HepG2 (cell line): ENCODE data around the gene EBF3. TPM values are rescaled to one million over a fixed set of nuclear protein-coding genes. Genes with fewer than 3 reads are reported as not detected.

Source experiments
- ATAC-seq: fragments of 200-7000 bp; cut with Tn5 transposase; 3 replicates; pipeline ENCODE4 v1.9.1; 2020; ENCODE audit warnings: mild to moderate bottlenecking, moderate library complexity
- BruUV-seq: library from RNA; stranded (reverse); fragments of 400-500 nt; replicated peaks from 2 replicates; lab custom pipeline; 2021; lab: Mats Ljungman, UMichigan
- CTCF ChIA-PET: fragments of 300-600 bp; formaldehyde crosslinking; extraction: SDS; loops from one replicate; lab custom pipeline; 2021; ENCODE audit warnings: low total read pairs, inconsistent platforms, low intra/inter-chr PET ratio; lab: Yijun Ruan, JAX
- POLR2A ChIA-PET: fragments of 350-600 bp; sonication (Branson Sonifier 250); formaldehyde crosslinking; loops from one replicate; lab custom pipeline; 2020; ENCODE audit warnings: antibody characterized with exemption, inconsistent platforms; lab: Yijun Ruan, JAX
- DNase-seq: peaks from one replicate; pipeline ENCODE4 v3.0.0-alpha.2; 2015; ENCODE audit warnings: low spot score
- FAIRE-seq: peaks from 3 replicates; lab custom pipeline; 2011; peaks lifted over from hg19 to GRCh38; lab: Jason Lieb, UNC
- H2AFZ ChIP-seq: one replicate; pipeline ENCODE4 v1.6.1; 2011; ENCODE audit warnings: low read length, inconsistent platforms
- H3K27ac ChIP-seq: fragments of 300-600 bp; 3 replicates; pipeline ENCODE4 v1.8.0; 2011; ENCODE audit warnings: mixed run types, mild to moderate bottlenecking, mixed read lengths, low read length, inconsistent platforms; ENCODE audit not compliant: insufficient read depth; ENCODE audit errors: extremely low read length
- H3K27me3 ChIP-seq, 2 experiments: fragments of 200-600 bp in 1 of 2; 2 replicates in 1 of 2; 3 replicates in 1 of 2; pipeline versions ENCODE4 v1.6.0 to v1.8.0; 2011; ENCODE audit warnings: low read length in 2 of 2, mild to moderate bottlenecking in 2 of 2, moderate library complexity in 2 of 2, inconsistent platforms in 1 of 2; ENCODE audit not compliant: insufficient read depth in 2 of 2, control insufficient read depth in 1 of 2
- H3K36me3 ChIP-seq, 2 experiments: fragments of 200-600 bp in 1 of 2; replicated peaks in 1 of 2; 2 replicates in 1 of 2; 3 replicates in 1 of 2; pipeline versions ENCODE4 v1.5.1 to v1.8.0; 2011; ENCODE audit warnings: low read length in 2 of 2, inconsistent platforms in 1 of 2; ENCODE audit not compliant: insufficient read depth in 2 of 2, control insufficient read depth in 1 of 2
- H3K4me1 ChIP-seq: 2 replicates; pipeline ENCODE4 v1.5.1; 2012; ENCODE audit warnings: low read length, inconsistent platforms; ENCODE audit not compliant: insufficient read depth
- H3K4me2 ChIP-seq: 2 replicates; pipeline ENCODE4 v1.6.0; 2011; ENCODE audit warnings: low read depth, low read length, inconsistent platforms
- H3K4me3 ChIP-seq, 3 experiments: fragments of 200-600 bp in 1 of 3; sonication (generic), shearing (Covaris generic) in 1 of 3; replicated peaks in 1 of 3; 2 replicates each; pipeline ENCODE4 v1.5.1; 2011 to 2016; ENCODE audit warnings: low read length in 3 of 3, inconsistent platforms in 2 of 3, low read depth in 2 of 3, mild to moderate bottlenecking in 2 of 3, control low read depth in 1 of 3, mixed read lengths in 1 of 3; ENCODE audit not compliant: insufficient read depth in 1 of 3
- H3K79me2 ChIP-seq: one replicate; pipeline ENCODE4 v1.6.1; 2011; ENCODE audit warnings: low read length, inconsistent platforms; ENCODE audit not compliant: insufficient read depth
- H3K9ac ChIP-seq: 2 replicates; pipeline ENCODE4 v1.6.0; 2011; ENCODE audit warnings: mild to moderate bottlenecking, low read depth, low read length, inconsistent platforms; ENCODE audit not compliant: insufficient read depth
- H3K9me3 ChIP-seq: 2 replicates; pipeline ENCODE4 v1.5.1; 2012; ENCODE audit warnings: mild to moderate bottlenecking, low read length
- H4K20me1 ChIP-seq: 2 replicates; pipeline ENCODE4 v1.6.0; 2011; ENCODE audit warnings: inconsistent platforms, mild to moderate bottlenecking, low read length, moderate library complexity; ENCODE audit not compliant: insufficient read depth
- AKAP8 ChIP-seq: sonication (generic); formaldehyde crosslinking; IDR thresholded peaks from 2 replicates; pipeline ENCODE4 v1.5.1; 2020; ENCODE audit warnings: mild to moderate bottlenecking, missing genetic modification reagents
- FOXO1 ChIP-seq: sonication (generic); formaldehyde crosslinking; IDR thresholded peaks from 2 replicates; pipeline ENCODE4 v1.4.0; 2020; ENCODE audit warnings: missing genetic modification reagents
- GTF2F1 ChIP-seq: fragments of 150-350 bp; IDR thresholded peaks from 2 replicates; pipeline ENCODE4 v1.6.1; 2014; ENCODE audit warnings: low read length
- NR1H2 ChIP-seq: sonication (generic); formaldehyde crosslinking; IDR thresholded peaks from 2 replicates; pipeline ENCODE4 v1.8.1; 2022; ENCODE audit warnings: low read depth, missing genetic modification reagents, borderline replicate concordance
- RELA ChIP-seq: sonication (generic); formaldehyde crosslinking; IDR thresholded peaks from 2 replicates; pipeline ENCODE4 v1.4.0; 2020; ENCODE audit warnings: missing genetic modification reagents
- RFX3 ChIP-seq: IDR thresholded peaks from 2 replicates; pipeline ENCODE4 v1.6.1; 2016; ENCODE audit warnings: missing biosample characterization, missing genetic modification reagents
- SMAD9 ChIP-seq: sonication (generic); formaldehyde crosslinking; IDR thresholded peaks from 2 replicates; pipeline ENCODE4 v1.5.1; 2020; ENCODE audit warnings: mild to moderate bottlenecking, missing genetic modification reagents
- SRSF1 ChIP-seq: fragments of 200-400 bp; formaldehyde crosslinking; optimal IDR thresholded peaks from 2 replicates; pipeline ENCODE3; 2017; ENCODE audit warnings: mild to moderate bottlenecking, low read depth, low read length, moderate library complexity
- TAF1 ChIP-seq: sonication (generic); formaldehyde crosslinking; IDR thresholded peaks from 2 replicates; pipeline ENCODE4 v1.4.0; 2020; ENCODE audit warnings: missing genetic modification reagents
- ZBTB7A ChIP-seq: sonication (generic); formaldehyde crosslinking; IDR thresholded peaks from 2 replicates; pipeline ENCODE4 v1.8.0; 2022; ENCODE audit warnings: mild to moderate bottlenecking, missing genetic modification reagents
- ZFP41 ChIP-seq: sonication (generic); formaldehyde crosslinking; IDR thresholded peaks from 2 replicates; pipeline ENCODE4 v1.4.0; 2020; ENCODE audit warnings: mild to moderate bottlenecking, missing genetic modification reagents, borderline replicate concordance
- ZNF318 ChIP-seq: sonication (generic); formaldehyde crosslinking; IDR thresholded peaks from 2 replicates; pipeline ENCODE4 v1.4.0; 2020; ENCODE audit warnings: mild to moderate bottlenecking, missing genetic modification reagents
- ZNF558 ChIP-seq: sonication (generic); formaldehyde crosslinking; IDR thresholded peaks from 2 replicates; pipeline ENCODE4 v1.9.0; 2022; ENCODE audit warnings: mild to moderate bottlenecking, missing genetic modification reagents, borderline replicate concordance
- ZNF710 ChIP-seq: sonication (generic); formaldehyde crosslinking; IDR thresholded peaks from 2 replicates; pipeline ENCODE4 v1.5.0; 2020; ENCODE audit warnings: mild to moderate bottlenecking, missing genetic modification reagents, borderline replicate concordance
- WGBS: methylation state at CpG from one replicate; pipeline ENCODE4 v1.1.6; 2017; ENCODE audit warnings: low lambda C conversion rate; 5-methylcytosine and 5-hydroxymethylcytosine counted together
- in situ Hi-C: cut with HindIII; loops from 2 replicates; pipeline ENCODE4 v1.10.0; 2017; ENCODE audit warnings: low pct_unique_long_range_greater_than_20kb; ENCODE audit not compliant: extremely low pct_ligation_motif_present
- intact Hi-C: fragments of 100-400 bp; cut with micrococcal nuclease; formaldehyde crosslinking; loops from one replicate; pipeline ENCODE4 v1.10.0; 2022; ENCODE audit not compliant: unreplicated experiment
- polyA plus RNA-seq, 8 experiments: library from polyadenylated mRNA; depleted of rRNA in 3 of 8; stranded (reverse) in 7 of 8; unstranded in 1 of 8; fragments of >200 nt; fragmentation: Illumina TruSeq in 4 of 8; extraction: Trizol in 4 of 8; gene quantifications; 2 replicates each; pipeline versions ENCODE4 v1.2.1 to v1.2.3, GENCODE V29; 2011 to 2016; ENCODE audit warnings: low read depth in 4 of 8, missing spikeins in 1 of 8, mixed read lengths in 1 of 8; ENCODE audit not compliant: insufficient read depth in 1 of 8
- total RNA-seq, 5 experiments: library from RNA; depleted of rRNA; stranded (reverse); fragments of >200 nt; fragmentation: Illumina TruSeq; extraction: Trizol; gene quantifications; 2 replicates each; pipeline ENCODE4 v1.2.3, GENCODE V29; 2016; ENCODE audit warnings: low read depth in 1 of 5

EBF3 gene
- total and polyA plus RNA-seq, 2 of the 13 experiments (the other 11 are each of a cell fraction or from before 2014, with no cell fraction given), result not detected

- no peak for TF ChIP-seq ZBTB7A (CRISPR knock-in tag)
Measured at GRCh38 chr10:129792141-129792540, 171.9 kb downstream of the EBF3 start (continued).

GRCh38 chr10:129790715-129791446, 173.2 kb downstream of the EBF3 start:
- ATAC-seq, result no peak
- BruUV-seq, result no TSS peak
- no peaks in the 10 kb centered on the region for H3K79me2 ChIP-seq
- FAIRE-seq, result no peak
- H3K27ac ChIP-seq, result no peak overlapping the region
- in situ Hi-C loops, result no loop called here
- no peaks in the 10 kb centered on the region for H3K27me3 ChIP-seq
- no peak overlapping the region for H3K9ac ChIP-seq
- intact Hi-C loops, result no loop called here
- WGBS, result 62% methylated on average over 17 of the region's 17 CpGs
- H4K20me1 ChIP-seq, result no peaks in the 10 kb centered on the region
- POLR2A ChIA-PET, result no interaction called here
- no peak for DNase-seq
- no peak overlapping the region for H2AFZ ChIP-seq
- CTCF ChIA-PET, result no interaction called here
- H3K9me3 ChIP-seq, result no peaks in the 10 kb centered on the region
- peaks cover 9% of the 10 kb centered on the region for H3K4me1 ChIP-seq
- H3K4me2 ChIP-seq, result no peak overlapping the region
- H3K36me3 ChIP-seq, result no peaks in the 10 kb centered on the region
- H3K4me3 ChIP-seq, result no peak overlapping the region
- TF ChIP-seq FOXO1 (CRISPR knock-in tag) (no peak), NR1H2 (CRISPR knock-in tag) (no peak), ZFP41 (no peak), ZNF318 (no peak), RFX3 (CRISPR knock-in tag) (no peak), ZNF558 (CRISPR knock-in tag) (no peak), ZNF710 (CRISPR knock-in tag) (no peak), GTF2F1 (no peak), SRSF1 (no peak), RELA (CRISPR knock-in tag) (no peak), SMAD9 (no peak), AKAP8 (CRISPR knock-in tag) (no peak), TAF1 (CRISPR knock-in tag) (no peak)
